Activated CD4-positive, alpha-beta T cell treated with anti-CD3 and anti-CD28 coated beads for 1 hour (primary cell): Measurements from ENCODE around the gene HMG20A.
A peak's percentile ranks its signal among the peaks of the same experiment; 100 is the strongest.
"Not testable (repeated sequence)": the region's sequence is repeated elsewhere in the genome, so short reads cannot be mapped to it uniquely, and the experiment has no call there.

Experiments
- DNase-seq: peaks from one replicate; pipeline ENCODE4 v3.0.0-alpha.2; 2020

The HMG20A gene

DNA sequence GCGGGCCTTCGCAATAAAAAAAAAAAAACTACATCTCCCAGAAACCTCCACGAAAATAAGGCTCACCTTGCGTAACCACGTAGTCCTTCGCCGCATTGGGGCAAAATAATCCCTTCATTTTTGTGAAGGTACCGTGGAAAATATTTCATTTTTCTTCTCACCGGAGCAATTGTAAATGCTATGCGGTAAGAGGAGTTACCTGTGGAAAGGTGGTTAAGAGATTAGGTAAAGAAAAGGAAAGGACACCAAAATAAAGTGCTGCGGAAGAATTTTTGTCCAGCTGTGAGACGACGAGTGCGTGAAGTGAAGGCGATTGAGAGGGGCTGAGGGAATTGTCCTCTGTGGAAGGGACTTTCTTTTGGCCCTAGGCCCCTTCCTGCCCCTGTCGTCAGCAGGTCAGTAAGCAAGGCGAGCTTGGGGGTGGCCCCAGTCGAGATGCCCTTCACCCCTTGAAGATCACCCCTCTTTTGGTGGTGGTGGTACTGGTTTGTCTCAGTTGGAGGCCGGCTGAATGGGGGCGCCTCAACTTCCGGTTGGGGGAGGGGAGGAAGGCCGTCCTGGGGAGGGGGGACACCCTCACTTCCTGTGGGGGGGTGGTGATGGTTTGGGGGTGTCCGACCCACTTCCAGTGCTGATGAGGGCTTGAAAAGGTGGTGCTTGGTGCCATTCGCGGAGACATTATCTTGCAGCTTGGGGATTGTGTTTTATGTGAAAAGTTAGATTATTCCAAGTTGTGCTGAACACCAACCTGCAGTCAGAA is at the start of gene HMG20A:
TSS of gene HMG20A (plus strand) at position 279 of the 760 bp plus-strand sequence. CDS start 37,520 bp downstream, outside the sequence.
- peak; percentile 29 for DNase-seq

DNA sequence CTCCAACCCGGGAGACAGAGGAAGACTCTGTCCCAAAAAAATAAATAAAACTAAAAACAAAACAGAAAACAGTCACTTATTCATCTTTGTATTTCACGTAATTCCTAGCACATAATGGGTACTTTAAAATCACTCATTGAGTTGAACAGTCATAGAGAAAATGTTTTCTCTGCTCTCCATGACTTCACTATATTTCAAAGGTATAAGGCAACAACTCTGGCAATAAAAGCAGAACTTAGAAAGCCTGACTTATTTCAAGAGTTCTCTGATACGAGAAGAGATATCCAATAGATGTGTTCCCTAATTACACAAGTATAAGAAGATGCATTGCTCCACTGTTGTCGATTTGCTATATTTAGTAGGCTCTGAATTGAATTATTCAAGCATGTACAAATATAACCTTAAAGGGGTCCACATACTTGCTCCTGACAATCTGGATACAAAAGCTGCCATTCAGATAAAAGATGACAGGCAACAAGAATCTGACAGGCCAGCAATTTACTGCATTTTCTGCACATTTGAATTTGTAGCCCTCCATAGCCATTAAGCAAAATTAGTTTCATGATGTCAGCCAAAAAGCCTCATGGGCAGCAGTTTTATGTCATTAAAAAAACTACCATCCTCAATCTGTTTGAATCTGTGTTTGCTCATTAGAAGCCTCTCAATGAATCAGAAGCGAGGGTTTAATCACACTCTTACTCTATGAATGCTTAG is 48.7 kb upstream of the HMG20A start:
- no peak for DNase-seq

GRCh38 chr15:77373441-77373840 is 47.2 kb upstream of the HMG20A start:
- DNase-seq, result no peak

- DNase-seq, result no peak
Observed at GRCh38 chr15:77375133-77375532, 45.6 kb upstream of the HMG20A start.

DNA sequence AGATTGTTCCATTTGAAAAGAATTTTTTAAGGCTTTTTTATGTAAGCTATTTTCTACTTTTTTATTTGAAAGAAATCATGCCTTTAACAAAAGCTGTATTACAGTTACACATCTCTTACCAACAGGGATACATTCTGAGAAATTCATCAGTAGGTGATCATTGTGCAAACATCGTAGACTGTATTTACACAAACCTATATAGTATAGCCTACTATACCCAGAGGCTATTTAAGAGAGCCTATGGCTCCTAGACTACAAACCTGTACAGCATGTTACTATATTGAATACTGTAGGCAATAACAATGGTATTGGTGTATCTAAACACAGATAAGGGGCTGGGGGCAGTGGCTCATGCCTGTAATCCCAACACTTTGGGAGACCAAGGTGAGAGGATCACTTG is 43.9 kb upstream of the HMG20A start:
- DNase-seq, result no peak

DNA sequence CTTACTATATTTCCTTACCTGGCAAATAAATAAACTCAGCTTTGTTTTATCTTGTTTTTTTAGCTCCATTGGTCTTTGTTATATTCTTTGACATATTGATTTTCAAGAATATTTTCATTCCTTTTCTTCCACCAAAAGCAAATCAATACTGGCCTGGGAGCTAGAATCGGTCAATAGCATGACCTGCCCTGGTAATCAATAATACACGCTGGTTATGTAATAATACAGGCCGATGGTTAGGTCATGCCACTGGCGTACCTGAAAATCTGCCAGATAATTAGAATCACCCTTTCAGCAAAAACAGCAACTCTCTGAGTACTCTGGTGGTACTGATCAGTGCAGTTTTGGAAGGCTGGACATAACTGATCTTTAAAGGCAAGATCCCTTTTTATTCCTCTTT is 40.7 kb upstream of the HMG20A start:
- DNase-seq, result no peak

DNA sequence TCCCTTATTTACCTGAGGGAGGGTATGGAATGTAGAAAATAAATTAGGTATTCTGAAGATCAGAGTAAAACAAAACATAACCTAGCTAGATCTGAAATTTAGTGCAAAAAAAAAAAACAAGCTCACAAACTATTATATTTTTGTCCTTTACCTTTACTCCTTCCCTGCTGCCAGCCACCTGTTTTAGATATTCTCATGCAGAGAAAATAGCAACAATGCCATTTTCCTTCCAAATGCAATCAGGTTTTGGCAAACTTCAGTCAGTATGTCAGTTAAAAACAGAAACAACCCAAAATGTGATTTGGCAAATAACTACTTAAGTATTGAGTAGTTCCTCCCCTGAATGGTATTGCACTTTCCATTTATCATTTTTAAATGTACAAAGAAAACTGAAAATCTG is 36.6 kb upstream of the HMG20A start:
- no peak for DNase-seq

GRCh38 chr15:77384589-77385359 is 35.9 kb upstream of the HMG20A start:
- no peak for DNase-seq

GRCh38 chr15:77386626-77387025 is 34.1 kb upstream of the HMG20A start:
- DNase-seq, result no peak

GRCh38 chr15:77387365-77388105 is 33.2 kb upstream of the HMG20A start:
- no peak for DNase-seq

- no peak for DNase-seq
Observed at GRCh38 chr15:77391372-77391951, 29.2 kb upstream of the HMG20A start.

DNA sequence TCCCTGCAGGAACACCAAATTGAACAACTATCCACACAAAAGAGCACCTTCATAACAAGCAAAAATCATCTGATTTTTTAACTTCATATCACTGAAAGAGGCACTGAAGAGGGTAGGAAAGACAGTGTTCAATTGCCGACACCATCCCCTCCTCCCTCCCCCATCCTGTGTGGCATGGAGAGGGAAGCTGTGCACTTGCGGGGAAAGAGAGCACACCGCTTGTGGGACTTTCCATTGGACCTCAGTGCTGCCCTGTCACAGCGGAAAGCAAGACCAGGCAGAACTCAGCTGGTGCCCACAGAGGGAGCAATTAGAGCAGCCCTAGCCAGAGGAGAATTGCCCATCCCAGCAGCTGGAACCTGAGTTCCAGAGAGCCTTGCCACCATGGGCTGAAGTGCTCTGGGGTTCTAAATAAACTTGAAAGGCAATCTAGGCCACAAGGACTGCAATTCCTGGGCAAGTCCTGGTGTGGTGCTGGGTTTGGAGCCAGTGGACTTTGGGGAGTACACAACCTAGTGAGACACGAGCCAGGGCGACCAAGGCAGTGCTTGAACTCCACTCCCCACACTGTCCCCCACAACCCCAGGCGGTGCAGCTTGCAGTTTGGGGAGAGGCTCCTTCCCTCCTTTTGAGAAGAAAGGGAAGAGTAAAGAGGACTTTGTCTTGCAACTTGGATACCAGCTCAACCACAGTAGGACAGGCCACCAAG is 27.8 kb upstream of the HMG20A start:
- no peak for DNase-seq

DNA sequence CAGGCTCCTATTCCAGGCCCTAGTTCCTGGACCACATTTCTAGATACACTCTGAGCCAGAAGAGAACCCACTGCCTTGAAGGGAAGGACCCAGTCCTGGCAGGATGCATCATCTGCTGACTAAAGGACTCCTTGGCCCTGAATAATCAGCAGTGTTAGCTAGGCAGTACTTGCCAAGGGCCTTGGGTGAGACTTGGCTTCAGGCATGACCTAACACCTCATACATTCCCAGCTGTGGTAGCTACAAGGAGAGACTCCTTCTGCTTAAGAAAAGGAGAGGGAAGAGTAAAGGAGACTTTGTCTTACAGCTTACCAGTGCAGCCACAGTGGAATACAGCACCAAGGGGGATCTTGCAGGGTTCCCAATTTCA is 27.2 kb upstream of the HMG20A start:
- no peak for DNase-seq

DNA sequence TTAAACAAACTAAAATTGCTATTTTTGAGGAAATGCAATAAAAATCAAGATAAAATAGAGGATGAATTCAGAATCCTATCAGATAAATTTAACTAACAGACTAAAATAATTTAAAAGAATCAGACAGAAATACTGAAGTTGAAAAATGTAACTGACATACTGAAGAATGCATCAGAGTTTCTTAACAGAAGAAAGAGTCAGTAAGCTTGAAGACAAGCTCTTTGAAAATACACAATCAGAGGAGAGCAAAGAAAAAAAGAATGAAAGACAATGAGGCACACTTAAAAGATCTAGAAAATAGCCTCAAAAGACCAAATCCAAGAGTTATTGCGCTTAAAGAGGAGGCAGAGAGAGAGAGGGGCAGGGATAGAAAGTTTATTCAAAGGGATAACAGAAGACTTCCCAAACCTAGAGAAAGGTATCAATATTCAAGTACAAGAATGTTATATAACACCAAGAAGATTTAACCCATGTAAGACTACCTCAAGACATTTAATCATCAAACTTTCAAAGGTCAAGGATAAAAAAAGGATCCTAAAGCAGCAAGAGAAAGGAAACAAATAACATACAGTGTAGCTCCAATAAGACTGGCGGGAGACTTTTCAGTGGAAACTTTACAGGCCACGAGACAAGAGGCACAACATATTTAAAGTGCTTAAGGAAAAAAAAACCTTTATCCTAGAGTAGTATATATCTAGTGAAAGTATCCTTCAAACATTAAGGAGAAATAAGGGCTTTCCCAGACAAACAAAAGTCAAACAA is 25.5 kb upstream of the HMG20A start:
- DNase-seq, result no peak

DNA sequence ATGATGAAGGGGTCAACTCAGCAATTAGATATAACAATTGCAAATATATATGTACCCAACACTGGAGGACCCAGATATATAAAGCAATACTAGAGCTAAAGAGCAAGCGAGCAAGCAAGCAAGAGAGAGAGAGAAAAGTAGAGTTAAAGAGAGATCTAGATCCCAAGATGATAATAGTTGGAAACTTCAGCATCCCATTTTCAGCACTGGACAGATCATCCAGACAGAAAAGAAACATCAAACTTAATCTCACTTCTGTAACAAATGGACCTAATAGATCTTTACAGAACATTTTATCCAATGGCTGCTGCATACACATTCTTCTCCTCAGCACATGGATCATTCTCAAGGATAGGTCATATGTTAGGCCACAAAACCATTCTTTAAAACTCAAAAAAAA is 24.0 kb upstream of the HMG20A start:
- no peak for DNase-seq

DNA sequence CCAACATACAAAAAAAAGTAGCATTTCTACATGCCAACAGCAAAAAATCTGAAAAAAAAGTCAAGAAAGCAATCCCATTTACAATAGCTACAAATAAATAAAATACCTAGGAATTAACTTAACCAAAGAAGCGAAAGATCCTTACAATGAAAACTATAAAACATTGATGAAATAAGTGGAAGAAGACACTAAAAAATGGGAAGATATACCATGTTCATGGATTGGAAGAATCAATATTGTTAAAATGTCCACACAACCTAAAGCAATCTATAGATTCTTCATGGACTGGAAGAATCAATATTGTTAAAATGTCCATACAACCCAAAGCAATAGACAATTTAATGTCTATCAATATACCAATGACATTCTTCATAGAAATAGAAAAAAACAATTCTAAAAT is 21.8 kb upstream of the HMG20A start:
- DNase-seq, result no peak

DNA sequence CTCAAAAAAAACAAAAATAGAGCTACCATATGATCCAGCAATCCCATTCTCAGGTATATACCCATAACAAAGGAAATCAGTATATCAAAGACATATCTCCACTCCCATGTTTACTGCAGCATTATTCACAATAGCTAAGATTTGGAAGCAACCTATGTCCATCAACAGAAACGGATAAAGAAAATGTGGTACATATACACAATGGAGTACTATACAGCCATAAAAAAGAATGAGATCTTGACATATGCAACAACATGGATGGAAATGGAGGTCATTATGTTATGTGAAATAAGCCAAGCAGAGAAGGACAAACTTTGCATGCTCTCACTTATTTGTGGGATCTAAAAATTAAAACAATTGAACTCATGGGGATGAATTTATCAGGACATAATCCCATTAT is 20.4 kb upstream of the HMG20A start:
- no peak for DNase-seq

- DNase-seq, result no peak
Observed at GRCh38 chr15:77402740-77403379, 17.8 kb upstream of the HMG20A start.

DNA sequence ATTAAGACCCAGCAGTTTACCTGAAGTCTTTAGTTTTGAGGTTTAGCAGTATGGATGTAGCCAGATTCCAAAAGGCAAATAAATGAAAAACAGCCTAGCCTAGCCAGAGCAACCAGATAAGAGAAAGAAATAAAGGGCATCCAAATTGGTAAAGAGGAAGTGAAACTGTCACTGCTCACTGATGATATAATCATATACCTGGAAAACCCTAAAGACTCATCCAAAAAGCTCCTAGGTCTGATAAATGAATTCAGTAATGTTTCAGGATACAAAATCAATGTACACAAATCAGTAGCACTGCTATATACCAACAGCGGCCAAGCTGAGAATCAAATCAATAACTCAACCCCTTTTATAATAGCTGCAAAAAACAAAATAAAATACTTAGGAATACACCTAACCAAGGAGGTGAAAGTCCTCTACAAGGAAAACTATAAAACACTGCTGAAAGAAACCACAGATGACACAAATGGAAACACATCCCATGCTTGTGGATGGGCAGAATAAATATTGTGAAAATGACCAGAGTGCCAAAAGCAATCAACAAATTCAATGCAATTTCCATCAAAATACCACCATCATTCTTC is 14.4 kb upstream of the HMG20A start:
- DNase-seq, result not testable (repeated sequence)

DNA sequence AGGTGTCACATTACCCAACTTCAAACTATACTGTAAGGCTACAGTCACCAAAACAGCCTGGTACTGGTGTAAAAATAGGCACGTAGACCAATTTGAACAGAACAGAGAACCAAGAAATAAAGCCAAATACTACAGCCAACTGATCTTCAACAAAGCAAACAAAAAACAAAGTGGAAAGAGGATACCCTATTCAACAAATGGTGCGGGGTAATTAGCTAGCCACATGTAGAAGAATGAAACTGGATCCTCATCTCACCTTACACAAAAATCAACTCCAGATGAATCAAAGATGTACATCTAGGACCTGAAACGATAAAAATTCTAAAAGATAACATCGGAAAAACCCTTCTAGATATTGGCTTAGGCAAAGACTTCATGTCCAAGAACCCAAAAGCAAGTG is 13.8 kb upstream of the HMG20A start:
- no peak for DNase-seq
